Right ventricle myocardium superior (tissue), 1 donor: ENCODE measurements around the gene GID8. TPM values are rescaled to one million over a fixed set of nuclear protein-coding genes. Genes with fewer than 3 reads are reported as not detected.
"Not testable (repeated sequence)": the region's sequence is repeated elsewhere in the genome, so short reads cannot be mapped to it uniquely, and the experiment has no call there.

Experiments used
- ATAC-seq: fragments of 200-7000 bp; cut with Tn5 transposase; one replicate; pipeline ENCODE4 v1.9.1; 2020; ENCODE audit warnings: mild to moderate bottlenecking; ENCODE audit not compliant: poor library complexity
- DNase-seq: peaks from one replicate; pipeline ENCODE4 v3.0.0-alpha.2; 2020
- intact Hi-C: fragments of 100-400 bp; cut with DNase I; formaldehyde crosslinking; loops from one replicate; pipeline ENCODE4 v1.11.2; 2022
- total RNA-seq: library from RNA; stranded (reverse); fragmentation: NEBNext Ultra II Directional; extraction: Animal tissue kit (Norgen Biotek cat#: 25700); gene quantifications from one replicate; pipeline ENCODE4 v1.2.1, GENCODE V29; 2021
- donor health status: DM: no; HTN: yes; CAD: no; lungs with severe emphysema.

Gene GID8
- total RNA-seq, 1 donor from 2014 or later, result 15.5 TPM

DNA sequence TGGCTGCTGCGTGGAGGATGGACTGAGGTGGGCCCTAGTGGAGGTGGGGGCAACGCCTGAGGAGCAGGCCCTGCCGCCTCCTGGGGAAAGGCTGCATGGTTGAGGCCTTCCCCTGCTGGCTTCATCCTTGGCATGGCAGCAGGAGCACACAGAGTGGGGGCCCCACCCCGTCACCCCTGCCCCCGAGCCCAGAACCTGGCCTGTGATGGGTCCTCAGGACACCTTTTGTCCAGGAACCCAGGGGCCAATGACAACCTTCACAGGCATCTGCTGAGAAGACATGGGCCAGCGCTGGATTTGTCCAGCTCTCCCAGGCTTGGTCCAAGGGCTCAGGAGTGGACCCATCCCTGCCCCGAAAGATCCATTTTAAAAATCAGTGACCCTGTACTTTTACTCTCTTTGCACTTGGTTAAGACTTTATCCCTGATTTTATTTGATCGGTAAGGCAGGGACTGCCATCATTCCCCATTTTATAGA is 14.0 kb downstream of the GID8 start:
- ATAC-seq (no peak), DNase-seq (peak; percentile 30)
- intact Hi-C loops, result no loop called here

DNA sequence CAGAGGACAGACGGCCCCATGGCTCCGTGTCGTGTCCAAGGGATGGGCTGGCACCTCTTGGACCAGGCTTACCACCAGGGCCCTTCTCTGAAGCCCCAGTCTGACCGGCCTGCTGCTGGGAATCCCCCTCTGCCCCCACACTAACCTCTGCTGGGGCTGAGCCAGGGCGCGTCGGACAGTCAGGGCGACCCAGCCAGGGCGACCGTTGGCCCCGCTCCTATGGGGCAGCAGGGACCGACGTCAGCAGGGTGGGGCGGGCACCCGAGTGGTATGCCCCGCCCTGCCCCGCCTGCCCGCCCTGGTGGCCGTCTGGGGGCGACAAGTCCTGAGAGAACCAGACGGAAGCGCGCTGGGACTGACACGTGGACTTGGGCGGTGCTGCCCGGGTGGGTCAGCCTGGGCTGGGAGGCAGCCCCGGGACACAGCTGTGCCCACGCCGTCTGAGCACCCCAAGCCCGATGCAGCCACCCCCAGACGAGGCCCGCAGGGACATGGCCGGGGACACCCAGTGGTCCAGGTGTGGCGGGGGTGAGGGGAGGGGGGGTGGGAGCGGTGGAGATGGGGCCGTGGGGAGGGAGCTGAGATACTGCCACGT is 14.5 kb downstream of the GID8 start, which contains the start of gene SLC17A9:
Gene SLC17A9, plus strand, starts transcription at position 337 of the 595 bp plus-strand sequence. Its CDS starts 122 bp downstream, at position 459.
- intact Hi-C loops, result no loop called here
- ATAC-seq (peak; percentile 40), DNase-seq (peak; percentile 86)

DNA sequence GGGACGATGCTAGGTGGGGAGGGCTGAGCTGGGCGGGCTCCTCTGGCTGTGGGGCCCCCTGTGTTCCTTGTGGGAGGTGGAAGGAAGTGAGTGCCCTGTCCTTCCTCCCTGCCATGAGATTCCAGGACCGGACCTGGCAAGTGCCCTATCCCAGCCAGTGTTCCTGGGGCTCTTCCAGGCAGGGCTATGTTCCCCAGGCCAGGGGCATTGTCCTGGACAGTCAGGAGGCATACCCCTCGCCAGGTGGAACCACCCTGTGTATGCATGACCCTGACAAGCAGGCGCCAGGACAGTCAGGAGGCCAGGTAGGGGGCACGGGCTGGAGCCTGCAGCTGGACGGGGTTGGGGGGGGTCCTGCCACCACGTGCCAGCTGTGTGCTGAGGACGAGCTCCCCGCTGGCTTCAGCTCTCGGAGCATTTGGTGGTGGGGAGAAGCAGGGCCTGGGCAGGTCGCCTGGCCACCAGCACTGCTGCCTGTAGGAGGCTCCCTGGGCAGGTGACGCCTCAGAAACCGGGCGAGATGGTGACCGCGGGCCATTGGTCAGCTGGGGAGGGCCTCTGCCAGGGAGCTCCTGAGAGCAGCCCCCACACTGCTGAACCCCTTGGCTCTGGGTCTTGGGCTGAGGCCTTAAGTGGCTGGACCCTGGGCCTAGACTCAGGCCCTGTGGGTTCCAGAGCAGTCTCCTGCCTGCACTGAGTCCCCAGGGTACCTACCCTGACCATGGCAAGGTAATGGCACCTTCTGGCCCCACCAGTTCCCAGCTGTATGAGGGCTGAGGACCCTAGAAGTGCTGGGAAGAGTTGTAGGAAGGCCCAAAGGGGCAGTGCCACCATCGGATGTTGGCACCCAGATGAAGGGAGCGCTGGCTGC is 15.3 kb downstream of the GID8 start:
- ATAC-seq, result peak; percentile 6
- intact Hi-C loops, result no loop called here
- peak; percentile 50 for DNase-seq

DNA sequence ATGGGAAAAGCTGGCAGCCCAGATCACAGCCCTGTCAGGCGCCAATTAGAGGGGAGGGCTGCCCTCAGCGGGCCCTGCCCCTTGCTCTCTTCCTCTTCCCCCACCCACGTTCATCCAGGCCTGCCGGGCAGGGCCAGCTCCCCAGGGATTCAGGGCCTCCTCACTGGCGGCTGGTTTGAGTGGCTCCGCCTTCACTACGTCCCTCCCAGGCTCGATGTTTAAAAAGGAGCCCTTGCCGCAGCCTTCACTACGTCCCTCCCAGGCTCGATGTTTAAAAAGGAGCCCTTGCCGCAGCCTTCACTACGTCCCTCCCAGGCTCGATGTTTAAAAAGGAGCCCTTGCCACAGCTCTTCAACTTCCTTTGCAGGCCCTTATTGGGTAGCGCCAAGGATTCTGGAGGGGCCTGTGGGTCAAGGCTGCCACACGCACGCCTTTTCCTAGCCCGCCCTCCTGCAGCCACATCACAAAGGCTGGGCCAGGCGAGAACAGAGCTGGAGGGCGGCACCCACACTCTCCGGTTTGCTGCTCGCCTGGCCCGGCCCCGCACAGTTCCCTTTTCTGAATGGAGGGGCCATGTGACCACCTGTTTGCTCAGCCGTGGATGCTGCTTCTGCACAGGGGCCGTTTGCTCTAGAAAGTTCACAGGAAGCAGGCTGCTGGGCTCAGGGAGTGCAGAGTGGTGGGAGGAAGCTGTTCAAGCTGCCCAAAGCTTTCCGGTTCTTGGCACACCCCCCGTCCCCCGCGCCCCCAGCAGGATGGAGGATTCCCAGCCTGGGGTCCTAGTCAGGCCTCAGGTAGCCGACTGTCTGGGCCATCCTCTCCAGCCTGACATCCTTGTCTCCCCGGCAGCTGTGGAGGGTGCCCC is 16.1 kb downstream of the GID8 start:
- intact Hi-C loops, result no loop called here

DNA sequence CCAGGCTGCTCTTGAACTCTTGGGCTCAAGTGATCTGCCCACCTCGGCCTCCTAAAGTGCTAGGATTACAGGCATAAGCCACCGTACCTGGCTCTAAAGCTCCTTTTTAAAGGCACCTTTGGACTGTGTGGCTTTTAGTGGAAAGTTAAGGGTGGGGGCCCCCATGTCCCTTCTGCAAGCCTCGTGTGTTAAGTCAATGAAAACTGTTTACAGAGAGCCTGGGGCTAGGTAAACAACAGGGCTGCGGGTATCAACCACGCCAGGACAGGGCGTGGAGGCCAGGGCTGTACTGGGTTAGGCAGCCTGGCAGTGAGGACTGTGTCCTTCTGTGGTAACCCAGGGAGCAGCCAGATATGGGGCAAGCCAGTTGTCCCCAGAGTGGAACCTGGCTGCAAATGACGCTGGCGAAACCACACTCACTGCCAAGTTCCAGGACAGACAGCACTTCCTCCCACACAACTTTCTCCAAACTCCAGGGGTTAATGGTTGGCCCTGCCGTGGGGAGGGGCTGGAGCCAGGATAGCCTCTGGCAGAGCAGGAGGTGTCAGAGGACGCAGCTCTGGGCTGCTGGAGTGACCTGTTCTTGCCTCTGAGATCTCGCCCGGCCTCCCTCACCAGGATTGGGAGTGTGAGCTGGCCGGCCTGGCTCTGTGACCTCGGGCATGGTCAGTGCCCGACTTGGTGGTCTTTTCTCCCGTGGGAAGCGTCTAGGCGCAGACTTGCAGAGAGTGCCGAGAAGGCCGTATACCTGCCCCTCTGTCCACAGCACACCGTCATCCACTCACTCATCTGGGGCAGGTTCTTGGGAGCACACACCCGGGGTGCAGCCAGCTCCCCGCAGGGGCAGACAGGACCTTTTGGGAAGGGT is 17.8 kb downstream of the GID8 start:
- intact Hi-C loops, result no loop called here
- peak; percentile 40 for ATAC-seq
- peak; percentile 39 for DNase-seq

More for the DNA sequence above, 16.1 kb downstream of the GID8 start:
- peak; percentile 84 for DNase-seq
- peak; percentile 69 for ATAC-seq

DNA sequence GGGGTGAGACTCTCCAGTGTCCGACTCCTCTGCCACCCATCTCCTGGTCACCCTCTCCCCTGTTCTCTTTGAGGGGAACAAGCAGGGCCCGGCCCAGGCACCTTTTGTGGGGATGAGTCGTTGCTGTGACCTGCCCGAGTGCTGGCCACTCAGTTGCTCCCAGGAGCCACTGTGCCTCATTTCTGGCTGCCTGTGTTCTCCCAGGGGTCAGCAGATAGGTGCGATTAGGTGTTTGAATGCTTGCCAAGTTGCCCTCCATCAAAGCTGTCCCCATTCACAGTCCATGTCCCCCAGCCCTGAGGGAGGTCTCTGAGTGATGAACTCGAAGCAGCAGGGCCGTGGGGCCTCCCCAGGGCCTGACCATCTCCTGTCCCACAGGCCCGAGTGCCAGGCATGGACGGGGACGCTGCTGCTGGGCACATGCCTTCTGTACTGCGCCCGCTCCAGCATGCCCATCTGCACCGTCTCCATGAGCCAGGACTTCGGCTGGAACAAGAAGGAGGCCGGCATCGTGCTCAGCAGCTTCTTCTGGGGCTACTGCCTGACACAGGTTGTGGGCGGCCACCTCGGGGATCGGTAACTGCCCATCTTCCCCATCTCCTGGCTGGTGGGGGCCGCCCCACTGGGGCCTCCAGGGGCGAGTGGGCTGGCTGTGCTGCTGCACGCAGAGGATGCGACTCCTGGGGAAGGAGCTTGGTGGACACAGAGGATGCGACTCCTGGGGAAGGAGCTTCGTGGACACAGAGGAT is 18.6 kb downstream of the GID8 start:
- ATAC-seq, result no peak
- no peak for DNase-seq
- intact Hi-C loops, result no loop called here

DNA sequence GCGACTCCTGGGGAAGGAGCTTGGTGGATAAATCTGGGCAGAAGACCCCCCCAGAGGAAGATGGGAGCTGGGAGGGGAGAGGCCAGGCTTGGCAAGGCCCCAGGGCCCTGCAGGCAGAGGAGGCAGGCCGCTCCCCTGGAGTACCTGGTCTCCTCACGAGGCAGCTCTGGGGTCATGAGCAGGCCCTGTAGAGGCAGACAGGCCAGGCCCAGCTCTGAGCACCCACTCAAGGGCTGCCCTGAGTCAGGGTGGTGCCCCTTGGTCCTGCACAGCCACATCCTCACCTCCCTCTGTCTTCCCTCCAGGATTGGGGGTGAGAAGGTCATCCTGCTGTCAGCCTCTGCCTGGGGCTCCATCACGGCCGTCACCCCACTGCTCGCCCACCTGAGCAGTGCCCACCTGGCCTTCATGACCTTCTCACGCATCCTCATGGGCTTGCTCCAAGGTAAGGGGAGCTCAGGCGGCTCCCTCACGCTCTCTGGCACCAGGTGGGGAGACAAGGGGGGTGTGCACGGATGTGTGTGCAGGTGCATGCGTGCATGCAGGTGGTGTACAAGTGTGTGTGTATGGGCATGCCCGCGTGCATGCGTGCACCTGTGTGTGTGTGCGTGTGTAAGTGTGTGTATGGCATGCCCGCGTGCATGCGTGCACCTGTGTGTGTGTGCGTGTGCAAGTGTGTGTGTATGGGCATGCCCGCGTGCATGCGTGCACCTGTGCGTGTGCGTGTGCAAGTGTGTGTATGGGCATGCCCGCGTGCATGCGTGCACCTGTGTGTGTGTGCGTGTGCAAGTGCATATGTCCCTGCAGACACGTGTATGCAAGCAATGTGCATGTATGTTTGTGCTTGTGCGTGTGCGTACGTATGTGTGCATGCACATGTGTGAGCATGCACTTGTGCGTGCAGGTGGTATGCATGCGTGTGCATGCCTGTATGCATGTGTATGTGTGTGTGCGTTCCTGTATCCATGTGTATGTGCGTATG is 19.5 kb downstream of the GID8 start:
- no peak for ATAC-seq
- intact Hi-C loops, result no loop called here
- DNase-seq, result no peak

DNA sequence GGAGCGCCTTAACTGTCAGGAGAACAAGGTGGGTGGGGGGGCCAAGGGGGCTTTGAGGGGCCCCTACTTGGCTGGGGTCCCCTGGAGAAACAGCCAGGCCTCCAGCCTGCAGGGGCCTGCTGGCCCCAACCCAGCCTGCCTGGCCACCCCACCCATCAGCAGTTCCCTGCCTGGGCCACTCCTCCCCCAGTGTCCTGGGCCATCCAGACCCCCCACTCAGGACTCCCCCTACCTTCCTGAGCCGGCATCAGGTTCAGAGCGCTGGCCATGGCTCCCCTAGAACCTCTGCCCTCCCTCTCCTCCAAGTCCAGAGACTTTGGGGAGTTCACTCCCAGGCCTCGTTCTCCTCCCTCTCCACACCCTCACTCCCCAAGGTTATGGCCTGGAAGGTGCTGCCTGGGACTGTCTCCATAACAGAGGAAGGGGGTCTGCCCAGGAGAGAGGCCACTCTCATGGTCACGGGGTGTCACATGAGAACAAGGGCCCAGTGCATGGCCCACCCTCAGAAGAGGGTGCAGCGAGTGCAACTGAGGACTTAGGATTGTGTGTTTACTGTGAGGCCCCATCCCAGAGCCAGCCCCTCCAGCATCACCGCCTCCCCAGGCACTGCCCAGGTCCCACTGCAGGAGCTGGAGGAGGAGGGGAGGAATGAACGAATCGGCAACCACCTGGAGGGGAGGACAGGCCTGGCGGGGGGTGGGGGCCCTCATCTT is 20.6 kb downstream of the GID8 start:
- DNase-seq, result no peak
- no peak for ATAC-seq
- intact Hi-C loops, result no loop called here

DNA sequence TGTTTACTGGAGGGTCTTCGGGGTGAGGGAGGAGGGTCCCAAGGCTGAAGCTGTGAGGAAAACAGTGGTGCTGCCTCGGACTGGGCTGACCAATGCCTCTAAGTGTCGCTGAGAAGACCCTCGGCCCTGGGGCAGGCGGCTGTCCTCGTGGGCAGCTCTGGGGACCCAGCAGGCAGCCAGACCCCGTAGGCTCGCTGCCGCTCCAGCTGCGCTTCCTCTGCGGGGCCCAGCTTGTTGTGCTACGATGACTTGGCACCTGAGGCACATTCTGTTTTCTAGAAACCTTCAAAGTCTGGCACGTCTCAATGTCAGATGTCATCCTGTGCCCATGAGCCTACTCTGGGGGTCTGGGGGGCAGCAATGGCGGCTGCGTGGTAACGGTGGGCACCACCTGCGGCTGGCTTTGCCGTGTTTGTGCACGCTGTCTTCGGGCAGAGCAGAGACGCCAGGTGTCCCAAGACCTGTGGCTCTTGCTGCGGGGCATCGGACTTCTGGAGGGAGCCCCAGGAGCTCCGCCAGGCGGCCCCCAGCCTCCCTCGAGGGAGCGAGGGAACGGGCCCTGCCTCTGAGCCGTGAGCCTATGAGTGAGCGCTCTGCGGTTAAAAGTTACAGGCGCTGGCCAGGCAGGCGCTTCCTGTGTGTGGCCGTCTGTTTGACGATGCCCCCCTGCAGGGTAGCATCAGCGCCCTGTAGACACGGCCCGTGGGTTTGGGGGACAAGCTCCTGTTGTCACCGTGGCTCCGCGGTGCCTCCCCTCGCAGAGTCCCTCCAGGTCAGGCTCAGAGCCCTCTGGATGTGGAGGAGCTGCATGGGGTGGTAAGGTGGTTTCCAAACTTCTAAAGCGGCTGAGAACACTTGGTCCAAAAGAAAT is 21.4 kb downstream of the GID8 start:
- no peak for ATAC-seq
- intact Hi-C loops, result no loop called here
- no peak for DNase-seq

DNA sequence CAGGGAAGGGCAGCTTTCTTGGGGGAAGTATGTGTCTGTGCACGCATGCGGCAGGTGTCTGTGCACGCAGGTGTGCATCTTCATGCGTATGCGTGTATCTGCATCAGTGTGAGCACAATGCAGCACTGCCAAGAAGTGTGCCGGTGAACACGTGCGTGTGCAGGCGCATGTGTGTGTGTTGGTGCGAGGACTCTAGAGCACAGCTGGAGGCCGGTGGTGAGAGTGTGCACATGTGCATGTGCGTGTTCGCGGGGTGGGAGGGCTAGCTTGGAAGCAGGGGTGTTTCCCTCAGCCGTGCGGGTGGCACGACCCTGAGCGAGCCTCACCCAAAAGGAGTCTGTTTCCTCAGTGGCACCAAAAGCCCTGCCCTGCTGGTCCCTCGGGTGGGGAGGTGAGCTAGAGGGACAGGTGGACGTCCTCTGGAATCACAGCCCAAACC is 22.1 kb downstream of the GID8 start:
- ATAC-seq (no peak), DNase-seq (no peak)
- intact Hi-C loops, result no loop called here

DNA sequence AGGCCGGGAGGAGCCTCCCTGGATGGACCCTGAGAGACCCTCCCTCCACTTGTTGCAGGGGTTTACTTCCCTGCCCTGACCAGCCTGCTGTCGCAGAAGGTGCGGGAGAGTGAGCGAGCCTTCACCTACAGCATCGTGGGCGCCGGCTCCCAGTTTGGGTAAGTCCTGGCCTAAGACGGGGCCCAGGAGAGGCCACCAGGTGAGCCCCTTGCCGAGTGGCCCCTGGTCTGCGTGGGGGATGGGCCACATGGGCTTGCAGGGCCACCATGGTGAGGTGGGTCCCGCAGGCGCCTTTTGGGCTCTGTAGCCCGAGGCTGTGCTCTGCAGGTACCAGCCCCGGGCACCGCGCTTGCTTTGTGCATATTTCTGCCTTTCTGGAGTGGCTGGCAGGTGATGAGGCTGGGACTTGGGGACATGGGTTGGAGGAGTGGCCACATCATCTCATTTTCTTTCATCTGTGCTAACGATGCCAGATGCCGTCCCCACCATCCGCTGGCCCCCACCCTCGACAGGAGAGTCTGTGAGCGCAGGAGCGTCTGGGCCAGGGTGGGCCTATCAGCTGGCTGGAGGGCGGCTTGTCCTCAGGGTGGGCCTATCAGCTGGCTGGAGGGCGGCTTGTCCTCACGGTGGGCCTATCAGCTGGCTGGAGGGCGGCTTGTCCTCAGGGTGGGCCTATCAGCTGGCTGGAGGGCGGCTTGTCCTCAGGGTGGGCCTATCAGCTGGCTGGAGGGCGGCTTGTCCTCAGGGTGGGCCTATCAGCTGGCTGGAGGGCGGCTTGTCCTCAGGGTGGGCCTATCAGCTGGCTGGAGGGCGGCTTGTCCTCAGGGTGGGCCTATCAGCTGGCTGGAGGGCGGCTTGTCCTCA is 22.7 kb downstream of the GID8 start:
- DNase-seq, intact Hi-C loops, ATAC-seq: not testable (repeated sequence)

DNA sequence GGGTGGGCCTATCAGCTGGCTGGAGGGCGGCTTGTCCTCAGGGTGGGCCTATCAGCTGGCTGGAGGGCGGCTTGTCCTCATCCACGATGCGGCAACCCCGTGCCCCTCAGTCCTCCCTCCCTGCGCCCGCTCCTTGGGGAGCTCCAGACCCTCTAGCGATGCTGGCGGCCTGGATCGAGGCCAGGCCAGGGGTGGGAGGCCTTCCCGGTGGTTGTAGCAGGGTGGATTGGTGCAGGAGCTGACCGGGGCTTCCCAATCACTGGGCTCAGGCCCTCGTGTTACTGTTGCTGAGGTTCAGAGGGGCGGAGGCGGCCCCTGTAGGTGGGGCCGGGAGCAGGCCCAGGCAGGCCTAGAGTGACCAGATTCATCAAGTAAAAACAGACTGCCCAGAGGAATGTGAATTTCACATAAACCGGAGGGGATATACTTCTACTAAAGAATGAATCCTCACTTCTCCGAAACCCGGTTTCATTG is 23.4 kb downstream of the GID8 start:
- DNase-seq (no peak), ATAC-seq (no peak)
- intact Hi-C loops, result no loop called here

DNA sequence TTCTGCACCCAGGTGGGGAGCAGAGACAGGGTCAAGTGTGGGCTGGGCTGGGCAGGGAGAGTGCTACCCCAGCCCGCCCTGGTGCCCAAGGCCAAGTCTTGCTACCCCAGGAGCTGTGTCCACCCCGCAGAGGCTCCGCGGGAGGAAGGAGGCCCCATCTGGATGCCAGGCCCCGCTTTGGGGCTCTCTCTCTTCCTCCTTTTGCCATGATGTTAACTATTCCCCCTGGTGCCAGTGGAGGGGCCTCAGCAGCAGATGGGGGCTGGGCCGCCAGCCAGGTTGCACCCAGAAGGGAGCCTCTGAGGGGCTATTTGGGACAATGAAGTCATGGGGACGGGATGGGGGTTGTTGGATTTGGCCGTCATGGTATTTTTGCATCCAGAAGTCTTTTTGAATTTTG is 23.9 kb downstream of the GID8 start:
- intact Hi-C loops, result no loop called here
- DNase-seq (no peak), ATAC-seq (no peak)
